Middle frontal gyrus (tissue), 1 donor: ENCODE data around the gene LGALS14.
A peak's percentile ranks its signal among the peaks of the same experiment; 100 is the strongest.
"Not testable (repeated sequence)": the region's sequence is repeated elsewhere in the genome, so short reads cannot be mapped to it uniquely, and the experiment has no call there.

ENCODE experiments used
- DNase-seq: peaks from one replicate; pipeline ENCODE4 v3.0.0-alpha.2; 2015; ENCODE audit warnings: low spot score; ENCODE audit errors: extremely low spot score

The LGALS14 gene

GRCh38 chr19:39704181-39705044 is at the start of gene LGALS14:
LGALS14 (plus strand) TSS chr19:39704481; CDS start chr19:39704529, 48 bp downstream.
- no peak for DNase-seq

GRCh38 chr19:39655613-39656012 is 48.7 kb upstream of the LGALS14 start, which contains the start of gene LGALS16:
LGALS16 (plus strand) TSS chr19:39655913; CDS start chr19:39655962, 49 bp downstream.
- no peak for DNase-seq

GRCh38 chr19:39659791-39660190 is 44.5 kb upstream of the LGALS14 start:
- DNase-seq, result no peak

GRCh38 chr19:39660661-39661060 is 43.6 kb upstream of the LGALS14 start:
- DNase-seq, result no peak

- no peak for DNase-seq
These were observed 42.7 kb upstream of the LGALS14 start for GRCh38 chr19:39661565-39661964.

GRCh38 chr19:39669860-39670259 is 34.4 kb upstream of the LGALS14 start:
- not testable (repeated sequence) for DNase-seq

- no peak for DNase-seq
These were observed 33.3 kb upstream of the LGALS14 start for GRCh38 chr19:39670998-39671397.

- DNase-seq, result peak; percentile 40
These were observed 32.4 kb upstream of the LGALS14 start for GRCh38 chr19:39671739-39672363.

- DNase-seq, result no peak
These were observed 31.8 kb upstream of the LGALS14 start for GRCh38 chr19:39672473-39672872.

- not testable (repeated sequence) for DNase-seq
These were observed 30.4 kb upstream of the LGALS14 start for GRCh38 chr19:39673862-39674261.

- DNase-seq, result no peak
These were observed 28.3 kb upstream of the LGALS14 start for GRCh38 chr19:39676004-39676403.

- DNase-seq, result no peak
These were observed 26.1 kb upstream of the LGALS14 start for GRCh38 chr19:39677961-39678889.

- DNase-seq, result no peak
These were observed 25.1 kb upstream of the LGALS14 start for GRCh38 chr19:39679056-39679790.

- no peak for DNase-seq
These were observed 24.5 kb upstream of the LGALS14 start for GRCh38 chr19:39679791-39680168.

- no peak for DNase-seq
These were observed 23.7 kb upstream of the LGALS14 start for GRCh38 chr19:39680593-39680992.

- DNase-seq, result no peak
These were observed 22.9 kb upstream of the LGALS14 start for GRCh38 chr19:39681416-39681815.

GRCh38 chr19:39684267-39684666 is 20.0 kb upstream of the LGALS14 start:
- DNase-seq, result no peak

GRCh38 chr19:39686739-39687138 is 17.5 kb upstream of the LGALS14 start:
- DNase-seq, result no peak

- not testable (repeated sequence) for DNase-seq
These were observed 15.6 kb upstream of the LGALS14 start for GRCh38 chr19:39688637-39689036.

GRCh38 chr19:39692166-39692565 is 12.1 kb upstream of the LGALS14 start:
- no peak for DNase-seq

- DNase-seq, result no peak
These were observed 11.5 kb upstream of the LGALS14 start for GRCh38 chr19:39692822-39693221.
